GM18520 (cell line): ENCODE results near the gene SLC4A2.
A peak's percentile ranks its signal among the peaks of the same experiment; 100 is the strongest.
"Not testable (repeated sequence)": the region's sequence is repeated elsewhere in the genome, so short reads cannot be mapped to it uniquely, and the experiment has no call there.

Experiments used
- ATAC-seq: cut with Tn5 transposase; IDR thresholded peaks from one replicate; pipeline ENCODE4 v1.9.1; 2021; ENCODE audit not compliant: unreplicated experiment

Gene SLC4A2

DNA sequence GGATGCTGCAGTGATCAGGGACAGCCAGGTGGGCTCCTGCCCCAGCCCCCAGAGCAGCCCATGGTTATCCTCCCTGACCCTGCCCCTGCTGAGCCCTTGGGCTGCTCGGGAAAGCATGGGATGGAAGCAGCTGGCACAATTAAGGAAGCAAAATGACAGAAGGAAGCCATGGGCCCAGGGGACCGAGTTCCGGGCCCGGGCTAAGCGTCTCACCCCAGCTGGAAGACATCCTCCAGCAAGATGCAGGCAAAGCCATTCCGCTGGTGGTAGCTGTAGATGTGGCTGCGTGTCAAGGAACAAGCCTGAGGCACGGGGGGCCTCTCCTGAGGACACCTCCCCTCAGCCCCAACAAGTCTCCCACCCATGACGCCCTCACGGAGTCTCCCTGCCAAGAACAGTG lies 36.2 kb upstream of the SLC4A2 start:
- ATAC-seq: no peak

DNA sequence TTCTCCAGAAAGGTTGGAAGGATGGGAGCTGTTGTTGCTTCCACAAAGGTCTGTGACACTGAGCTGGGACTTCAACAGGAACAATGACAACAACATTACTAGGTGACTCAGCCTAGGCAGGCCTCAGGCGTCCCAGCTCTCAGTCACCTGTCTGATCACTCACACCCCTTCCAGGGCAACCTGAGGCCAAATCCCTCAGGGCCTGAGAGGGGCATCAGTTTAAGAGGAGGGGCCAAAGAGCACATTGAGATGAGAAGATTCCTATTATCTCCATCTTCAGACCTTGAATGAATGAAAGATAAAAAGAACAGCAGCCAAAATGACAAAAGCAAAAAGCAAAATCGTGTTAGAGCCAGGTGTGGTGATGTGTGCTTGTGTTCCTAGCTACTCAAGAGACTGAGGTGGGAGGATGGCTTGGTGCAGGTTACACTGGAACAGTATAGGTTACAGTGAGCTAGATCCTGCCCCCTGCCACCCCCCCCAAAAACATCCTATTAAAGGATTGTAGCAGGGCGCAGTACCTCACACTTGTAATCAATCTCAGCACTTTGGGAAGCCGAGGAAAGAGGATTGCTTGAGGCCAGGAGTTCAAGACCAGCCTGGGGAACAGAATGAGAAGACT lies 34.8 kb upstream of the SLC4A2 start, which contains the start of gene ATG9B:
Gene ATG9B (minus strand): TSS at position 60 of the 622 bp plus-strand sequence. CDS start 71 bp downstream, outside the sequence.
- ATAC-seq: no peak

DNA sequence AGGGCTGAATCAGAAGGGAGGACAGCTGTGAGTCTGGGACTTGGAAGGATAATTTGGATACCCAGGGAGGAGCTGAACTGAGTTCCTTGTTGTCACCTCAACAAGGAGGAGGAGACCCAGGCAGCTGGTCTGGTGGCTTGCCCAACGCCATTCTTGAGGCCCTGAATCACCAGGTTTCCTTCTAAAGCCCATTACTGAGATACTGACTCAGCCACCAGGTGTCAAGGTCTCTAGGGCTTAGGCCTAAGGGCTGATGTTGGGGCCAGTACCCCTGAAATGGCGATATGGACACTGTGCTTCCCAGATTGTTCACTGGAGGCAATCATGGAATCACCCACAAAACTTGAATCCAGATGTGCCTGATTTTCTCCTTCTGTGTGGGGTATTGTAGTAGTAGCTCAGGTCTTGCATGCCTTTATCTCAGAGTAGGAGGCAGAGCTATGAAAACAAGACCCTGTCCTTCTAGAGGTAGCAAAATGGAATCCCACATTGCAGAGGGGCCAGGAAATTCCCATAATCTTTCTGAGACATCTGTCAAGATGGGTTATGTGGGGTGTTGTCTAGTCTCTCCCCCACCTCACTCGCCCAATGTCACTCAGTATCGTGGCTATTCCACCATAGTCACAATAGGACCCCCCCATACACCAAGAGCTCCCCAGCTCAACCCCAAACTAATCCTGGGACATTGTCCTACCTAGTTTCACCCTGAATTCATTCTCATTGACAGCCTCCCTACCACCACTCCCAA lies 33.3 kb upstream of the SLC4A2 start:
- no peak for ATAC-seq

DNA sequence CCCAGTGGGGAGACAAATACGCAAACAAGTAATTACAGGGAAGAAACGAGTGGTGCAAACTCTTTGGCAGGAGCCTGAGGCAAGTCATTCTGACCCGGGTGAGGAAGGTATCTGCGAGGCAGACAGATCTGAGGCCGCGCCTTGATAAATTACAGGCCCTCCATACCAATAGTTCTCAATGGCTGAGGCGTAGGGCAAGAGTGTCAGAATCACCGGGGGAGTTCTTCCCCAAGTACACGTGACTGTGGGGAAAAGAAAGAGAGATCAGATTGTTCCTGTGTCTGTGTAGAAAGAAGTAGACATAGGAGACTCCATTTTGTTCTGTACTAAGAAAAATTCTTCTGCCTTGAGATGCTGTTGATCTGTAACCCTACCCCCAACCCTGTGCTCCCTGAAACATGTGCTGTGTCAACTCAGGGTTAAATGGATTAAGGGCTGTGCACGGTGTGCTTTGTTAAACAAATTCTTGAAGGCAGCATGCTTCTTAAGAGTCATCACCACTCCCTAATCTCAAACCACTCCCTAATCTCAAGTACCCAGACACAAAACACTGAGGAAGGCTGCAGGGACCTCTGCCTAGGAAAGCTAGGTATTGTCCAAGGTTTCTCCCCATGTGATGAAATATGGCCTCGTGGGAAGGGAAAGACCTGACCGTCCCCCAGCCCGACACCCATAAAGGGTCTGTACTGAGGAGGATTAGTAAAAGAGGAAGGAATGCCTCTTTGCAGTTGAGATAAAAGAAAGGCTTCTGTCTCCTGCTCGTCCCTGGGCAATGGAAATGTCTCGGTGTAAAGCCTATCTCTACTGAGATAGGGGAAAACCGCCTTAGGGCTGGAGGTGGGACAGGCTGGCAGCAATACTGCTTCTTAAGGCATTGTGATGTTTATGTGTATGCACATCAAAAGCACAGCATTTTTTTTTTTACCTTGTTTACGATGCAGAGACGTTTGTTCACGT lies 32.3 kb upstream of the SLC4A2 start:
- ATAC-seq: not testable (repeated sequence)

DNA sequence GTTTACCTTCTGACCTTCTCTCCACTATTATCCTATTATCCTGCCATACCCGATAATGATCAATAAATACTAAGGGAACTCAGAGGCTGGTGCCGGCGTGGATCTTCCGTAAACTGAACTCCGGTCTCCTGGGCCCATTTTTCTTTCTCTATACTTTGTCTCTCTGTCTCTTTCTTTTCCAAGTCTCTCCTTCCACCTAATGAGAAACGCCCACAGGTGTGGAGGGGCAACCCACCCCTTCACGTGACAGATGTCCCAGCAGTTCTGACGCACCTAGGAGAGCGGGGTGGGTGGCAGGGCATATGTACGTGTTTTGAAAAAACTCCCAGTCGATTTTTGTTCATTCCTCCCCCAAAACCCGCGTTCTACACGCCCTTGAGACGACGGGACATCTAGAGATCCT lies 31.7 kb upstream of the SLC4A2 start:
- ATAC-seq: not testable (repeated sequence)

DNA sequence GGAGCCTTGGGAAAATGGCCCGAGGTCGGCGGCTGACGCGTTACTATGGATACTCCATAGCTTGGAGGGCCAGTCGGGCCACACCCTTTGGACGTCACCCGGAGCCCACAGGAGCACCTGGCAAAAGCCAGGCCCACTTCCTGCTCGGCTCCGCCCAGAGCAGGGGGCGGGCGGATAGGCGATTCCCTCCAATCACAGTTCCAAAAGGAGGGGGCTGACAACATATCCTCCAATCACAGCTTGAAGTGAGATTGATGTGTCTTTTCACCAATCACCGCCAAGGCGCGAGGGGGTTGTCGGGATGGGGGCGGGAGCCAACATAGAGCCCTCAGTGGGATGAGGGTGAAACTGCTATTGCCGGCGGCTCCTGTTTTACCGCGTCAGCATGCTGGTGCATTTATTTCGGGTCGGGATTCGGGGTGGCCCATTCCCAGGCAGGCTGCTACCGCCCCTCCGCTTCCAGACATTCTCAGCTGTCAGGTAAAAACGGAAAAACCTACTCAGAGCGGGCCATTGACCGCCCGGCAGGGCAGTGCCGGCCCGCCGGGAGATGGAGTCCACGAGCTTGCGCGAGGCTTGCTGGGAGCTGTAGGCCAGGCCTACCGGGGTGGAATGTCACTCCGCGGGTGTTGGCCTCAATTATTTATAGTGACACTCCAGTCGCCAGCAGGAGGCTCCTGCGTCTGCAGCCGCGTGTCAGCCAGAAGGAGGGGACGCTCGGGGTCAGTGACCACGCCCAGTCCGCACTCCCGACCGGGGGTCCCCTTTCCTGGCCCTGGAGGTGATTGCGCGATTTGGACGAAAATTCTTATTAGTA lies 31.1 kb upstream of the SLC4A2 start, which contains the start of gene ABCB8:
Gene ABCB8 (plus strand): TSS at position 320 of the 817 bp plus-strand sequence. CDS start 66 bp downstream, at position 386.
- ATAC-seq: peak; percentile 95

DNA sequence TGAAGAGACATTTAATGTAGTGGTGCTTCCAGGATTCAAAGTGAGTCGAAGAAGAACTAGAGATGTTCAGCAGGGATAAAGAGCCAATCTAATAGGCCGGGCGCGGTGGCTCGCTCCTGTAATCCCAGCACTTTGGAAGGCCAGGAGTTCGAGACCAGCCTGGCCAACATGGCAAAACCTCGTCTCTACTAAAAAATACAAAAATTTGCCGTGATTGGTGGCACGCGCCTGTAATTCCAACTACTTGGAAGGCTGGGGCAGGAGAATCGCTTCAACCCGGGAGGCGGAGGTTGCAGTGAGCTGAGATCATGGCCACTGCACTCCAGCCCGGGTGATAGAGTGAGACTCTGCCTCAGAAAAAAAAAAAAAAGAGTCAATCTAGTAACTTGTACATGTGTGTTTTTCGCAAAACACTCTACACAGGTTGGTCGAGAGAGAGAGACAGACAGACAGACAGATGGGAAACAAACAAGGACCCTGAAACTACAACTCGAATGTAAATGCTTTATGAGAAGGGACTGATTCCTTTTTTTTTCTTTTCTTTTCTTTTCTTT lies 30.4 kb upstream of the SLC4A2 start:
- no peak for ATAC-seq

DNA sequence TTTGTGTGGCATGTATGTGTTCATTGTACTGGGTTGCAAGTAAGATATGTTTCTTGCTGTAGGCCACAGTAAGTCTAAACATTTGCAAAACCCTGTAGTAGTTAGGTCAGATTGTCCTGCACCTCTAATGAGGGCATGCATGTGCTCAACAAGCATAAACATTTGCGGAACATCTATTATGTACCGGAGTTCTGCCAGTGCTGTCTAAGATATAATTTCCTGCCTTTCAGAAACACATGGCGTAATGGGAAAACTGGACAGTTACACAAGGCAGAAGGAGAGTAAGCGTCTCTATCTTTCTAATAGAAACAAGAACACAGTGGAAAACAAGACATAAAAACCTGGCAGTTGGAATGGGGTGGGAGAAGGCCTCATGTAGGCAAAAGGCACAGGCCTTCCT lies 28.4 kb upstream of the SLC4A2 start:
- ATAC-seq: no peak

DNA sequence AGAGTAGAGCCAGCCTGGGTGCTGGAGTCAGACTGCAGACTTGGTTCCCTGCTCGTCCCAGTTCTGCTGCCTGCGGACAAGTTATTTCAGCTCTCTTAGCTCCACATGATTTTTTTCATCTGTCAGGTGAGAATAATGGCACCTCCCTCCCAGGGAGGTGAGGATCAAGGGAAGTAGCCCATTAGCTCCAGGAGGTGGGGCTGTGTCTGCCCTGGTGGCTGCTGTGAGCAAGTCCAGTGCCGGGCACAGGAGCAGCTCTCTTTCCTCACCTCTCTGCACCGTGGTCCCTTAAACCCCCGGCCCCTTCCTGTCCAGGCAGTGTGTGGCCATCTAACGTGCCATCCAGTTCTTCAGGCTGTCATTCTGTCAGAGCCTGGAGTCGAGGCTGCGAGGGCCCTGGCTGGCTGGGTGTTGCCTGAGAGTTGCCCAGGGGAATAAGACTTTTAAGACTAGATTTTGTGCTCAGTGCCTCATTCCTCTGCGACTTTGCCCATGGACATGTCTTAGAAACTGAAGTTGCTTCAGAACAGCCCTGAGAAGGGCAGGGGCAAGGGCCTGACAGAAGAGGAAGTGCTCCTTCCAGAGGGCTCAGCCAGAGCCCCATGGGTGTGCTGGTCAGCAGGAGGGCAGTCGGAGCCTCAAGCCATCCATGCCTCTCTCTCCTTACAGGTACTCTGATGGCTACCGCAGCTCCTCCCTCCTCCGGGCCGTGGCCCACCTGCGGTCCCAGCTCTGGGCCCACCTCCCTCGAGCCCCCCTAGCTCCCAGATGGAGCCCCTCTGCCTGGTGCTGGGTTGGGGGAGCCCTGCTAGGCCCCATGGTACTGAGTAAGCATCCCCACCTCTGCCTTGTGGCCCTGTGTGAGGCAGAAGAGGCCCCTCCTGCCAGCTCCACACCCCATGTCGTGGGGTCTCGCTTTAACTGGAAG lies 26.2 kb upstream of the SLC4A2 start:
- ATAC-seq: no peak

DNA sequence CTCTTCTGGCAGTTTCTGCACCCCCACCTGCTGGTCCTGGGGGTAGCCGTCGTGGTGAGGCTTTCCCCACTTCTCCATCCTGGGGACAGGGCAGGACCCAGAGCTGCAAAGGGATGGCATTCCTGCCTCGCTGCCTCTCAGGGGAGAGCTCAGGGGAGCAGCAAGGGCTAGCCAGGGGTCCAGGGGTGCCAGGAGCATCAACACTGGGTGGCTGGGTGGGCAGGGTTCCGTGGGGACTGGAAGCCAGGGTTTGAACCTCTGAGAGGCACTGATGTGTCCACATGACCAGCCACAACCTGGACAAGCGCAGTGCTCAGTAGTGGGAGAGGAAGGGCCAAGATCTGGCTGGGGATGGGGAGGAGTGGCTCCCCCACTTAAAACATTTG lies 25.5 kb upstream of the SLC4A2 start:
- ATAC-seq: no peak

DNA sequence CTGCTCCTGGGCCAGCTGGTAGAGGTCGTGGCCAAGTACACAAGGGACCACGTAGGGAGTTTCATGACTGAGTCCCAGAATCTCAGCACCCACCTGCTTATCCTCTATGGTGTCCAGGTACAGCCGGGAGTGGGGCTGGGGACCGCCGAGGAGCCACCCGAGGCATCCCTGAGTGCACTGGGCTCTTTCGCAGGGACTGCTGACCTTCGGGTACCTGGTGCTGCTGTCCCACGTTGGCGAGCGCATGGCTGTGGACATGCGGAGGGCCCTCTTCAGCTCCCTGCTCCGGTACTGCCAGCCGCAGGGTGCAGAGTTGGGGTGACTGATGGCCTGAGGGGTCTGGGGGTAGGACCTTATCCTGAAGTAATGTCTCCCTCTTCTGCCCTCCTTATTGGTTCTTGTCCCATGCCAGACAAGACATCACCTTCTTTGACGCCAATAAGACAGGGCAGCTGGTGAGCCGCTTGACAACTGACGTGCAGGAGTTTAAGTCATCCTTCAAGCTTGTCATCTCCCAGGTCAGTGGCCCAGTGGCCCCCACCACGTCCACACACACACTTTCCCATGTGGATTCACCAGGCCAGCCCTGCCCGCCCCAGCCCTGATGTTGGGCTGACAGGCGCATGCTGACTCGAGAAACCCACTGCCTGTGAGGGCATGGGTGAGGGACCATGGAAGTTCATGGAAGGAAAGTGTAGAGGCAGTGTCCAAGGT lies 24.9 kb upstream of the SLC4A2 start:
- no peak for ATAC-seq

DNA sequence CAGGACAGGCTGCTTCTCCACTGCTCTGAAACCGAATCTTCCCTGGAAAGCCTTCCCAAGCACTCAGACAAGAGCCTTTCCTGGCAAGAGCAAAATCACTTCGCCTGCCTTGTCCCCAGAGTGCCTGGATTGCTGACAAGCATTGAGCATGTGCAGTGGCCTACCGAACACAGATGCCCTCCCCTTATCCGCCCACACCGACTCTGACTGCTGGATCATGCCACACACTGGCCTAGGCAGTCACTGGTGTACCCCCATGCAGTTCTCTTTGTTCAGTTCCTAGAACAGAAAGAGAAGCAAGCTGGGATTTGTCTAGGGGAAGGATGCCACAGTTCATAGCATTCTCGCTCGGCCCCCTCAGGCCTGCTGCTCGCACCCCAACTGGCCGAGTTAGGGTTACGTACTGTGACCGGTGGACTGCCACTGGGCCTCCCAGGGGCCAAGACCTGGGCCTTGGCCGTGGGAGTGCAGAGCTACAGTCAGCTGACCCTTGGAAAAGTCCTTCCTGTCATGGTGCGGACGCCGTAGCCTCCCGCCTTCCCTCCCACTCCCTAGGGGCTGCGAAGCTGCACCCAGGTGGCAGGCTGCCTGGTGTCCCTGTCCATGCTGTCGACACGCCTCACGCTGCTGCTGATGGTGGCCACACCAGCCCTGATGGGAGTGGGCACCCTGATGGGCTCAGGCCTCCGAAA lies 24.2 kb upstream of the SLC4A2 start:
- ATAC-seq: no peak

DNA sequence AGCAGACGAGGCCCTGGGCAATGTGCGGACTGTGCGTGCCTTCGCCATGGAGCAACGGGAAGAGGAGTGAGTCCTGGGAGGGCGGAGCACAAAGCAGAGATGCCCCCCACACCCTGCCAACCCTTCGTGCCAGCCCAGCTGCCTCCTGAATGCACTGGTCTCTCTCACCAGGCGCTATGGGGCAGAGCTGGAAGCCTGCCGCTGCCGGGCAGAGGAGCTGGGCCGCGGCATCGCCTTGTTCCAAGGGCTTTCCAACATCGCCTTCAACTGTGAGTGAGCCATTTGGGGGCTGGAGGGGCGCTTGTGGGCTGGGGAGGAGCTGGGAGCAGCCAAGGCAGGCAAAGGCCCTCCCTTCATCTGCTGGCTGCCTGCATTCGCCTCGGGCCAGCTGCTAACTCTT lies 23.5 kb upstream of the SLC4A2 start:
- ATAC-seq: no peak

DNA sequence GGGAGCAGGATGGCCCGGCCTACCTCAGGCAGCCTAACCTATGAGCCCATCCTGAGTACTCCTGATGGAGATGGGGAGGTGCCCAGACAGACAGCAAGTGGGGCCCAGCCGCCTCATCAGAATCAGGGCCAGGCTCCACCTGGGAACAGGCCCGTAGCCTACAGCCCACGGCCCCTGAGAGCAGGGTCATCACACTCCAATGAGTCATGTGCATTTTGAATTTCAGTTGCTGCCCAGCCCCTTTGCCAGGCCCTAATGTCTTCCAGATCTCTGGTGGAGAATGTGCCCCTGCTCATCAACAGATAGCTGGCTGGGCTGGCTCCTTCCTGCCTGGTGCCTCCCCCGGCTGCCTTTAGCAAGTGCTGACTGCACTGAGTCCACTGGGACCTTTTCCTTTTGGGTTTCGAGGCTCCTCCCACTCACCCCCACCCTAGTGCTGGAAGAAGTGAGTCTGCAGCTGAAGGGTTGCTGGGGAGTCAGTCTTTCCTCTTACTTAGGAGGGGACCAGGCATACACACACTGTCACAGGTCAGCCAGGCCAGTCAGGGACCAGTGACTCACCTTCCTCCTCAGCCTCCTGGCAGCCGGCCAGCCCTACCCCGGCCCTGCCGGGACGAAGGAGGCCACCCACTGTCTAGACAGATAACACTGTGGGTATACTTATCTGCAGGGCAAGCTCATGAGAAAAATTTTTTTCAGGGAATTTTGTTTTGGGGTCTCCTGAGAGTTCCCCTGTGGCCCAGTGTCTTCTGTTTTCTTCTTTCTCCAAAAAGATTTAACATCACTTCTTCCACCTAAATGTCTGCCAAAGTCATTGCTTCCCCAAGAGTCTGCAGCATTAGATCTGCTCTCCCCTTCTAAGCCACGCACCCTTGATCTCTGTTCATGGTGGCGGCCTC lies 20.2 kb upstream of the SLC4A2 start:
- no peak for ATAC-seq

DNA sequence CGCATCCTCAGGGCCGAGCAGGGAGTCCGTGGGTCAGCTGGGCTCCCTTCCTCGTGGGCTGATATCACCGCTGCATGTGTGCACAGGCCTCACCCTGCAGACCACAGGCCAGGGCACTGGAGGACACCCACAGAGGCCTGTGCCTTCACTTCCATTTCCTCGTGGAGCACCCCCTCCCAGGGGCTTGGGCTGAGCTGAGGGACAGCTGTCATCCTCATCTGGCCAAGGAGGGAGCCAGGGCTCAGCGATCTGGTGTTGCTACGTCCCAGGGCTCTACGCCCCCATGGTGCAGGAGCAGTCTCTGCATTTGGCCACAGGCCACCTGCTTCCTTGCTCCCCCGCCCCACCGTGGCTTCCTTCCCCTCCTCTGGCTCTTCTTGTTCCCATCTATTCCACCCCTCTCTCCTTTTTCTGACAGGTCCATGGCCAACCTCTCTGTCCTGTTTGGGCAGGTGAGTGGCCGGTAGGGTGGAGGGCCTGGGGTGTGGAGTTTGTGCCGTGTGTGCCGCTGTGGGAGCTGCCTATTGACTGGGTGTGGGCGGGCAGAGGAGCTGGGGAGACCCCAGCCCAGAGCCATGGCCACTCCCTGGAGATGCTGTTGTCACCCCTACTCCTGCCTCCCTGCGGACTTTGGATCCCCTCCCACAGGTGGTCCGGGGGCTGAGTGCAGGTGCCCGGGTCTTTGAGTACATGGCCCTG lies 19.4 kb upstream of the SLC4A2 start:
- ATAC-seq: no peak

DNA sequence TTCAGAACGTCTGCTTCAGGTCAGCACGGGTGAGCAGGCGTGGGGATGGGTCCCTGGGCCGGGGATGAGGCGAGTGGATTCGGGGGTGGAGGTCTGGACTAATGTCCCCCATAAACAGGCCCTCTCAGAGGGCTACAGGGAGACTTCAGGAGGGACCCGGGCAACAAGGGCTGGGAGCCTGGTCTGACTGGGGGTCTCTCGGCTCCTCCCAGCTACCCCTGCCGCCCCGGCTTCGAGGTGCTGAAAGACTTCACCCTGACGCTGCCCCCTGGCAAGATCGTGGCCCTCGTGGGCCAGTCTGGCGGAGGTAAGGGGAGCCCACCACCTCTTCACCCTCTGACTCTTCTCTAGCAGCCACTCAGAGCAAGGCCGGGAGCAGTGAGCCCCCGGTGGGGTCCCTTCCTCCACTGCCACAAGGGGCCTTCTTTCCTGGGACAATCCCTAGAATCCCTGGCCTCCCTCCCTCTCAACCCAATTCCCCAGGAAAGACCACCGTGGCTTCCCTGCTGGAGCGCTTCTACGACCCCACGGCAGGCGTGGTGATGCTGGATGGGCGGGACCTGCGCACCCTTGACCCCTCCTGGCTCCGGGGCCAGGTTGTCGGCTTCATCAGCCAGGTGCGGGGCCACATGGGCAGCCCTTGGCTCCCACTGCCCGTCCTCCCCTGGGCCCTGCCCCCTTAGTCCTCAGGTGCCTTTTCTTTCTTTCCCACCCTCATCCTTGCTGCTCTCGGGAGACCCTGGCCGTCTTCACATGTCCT lies 18.6 kb upstream of the SLC4A2 start:
- no peak for ATAC-seq
